ENCODE data around the gene JOSD2.
"Not testable (repeated sequence)": the region's sequence is repeated elsewhere in the genome, so short reads cannot be mapped to it uniquely, and the experiment has no call there.

JOSD2 gene

GRCh38 chr19:50547385-50548190 lies 36.6 kb upstream of the JOSD2 start:
- DNase-seq (ENCODE audit: low read depth in 2 of 2), result no peak

- DNase-seq (ENCODE audit: low read depth in 2 of 2), result no peak
Measured at GRCh38 chr19:50546527-50547221, 35.7 kb upstream of the JOSD2 start.

- DNase-seq (ENCODE audit: low read depth in 2 of 2), result no peak
Measured at GRCh38 chr19:50542943-50543342, 32.0 kb upstream of the JOSD2 start.

DNA sequence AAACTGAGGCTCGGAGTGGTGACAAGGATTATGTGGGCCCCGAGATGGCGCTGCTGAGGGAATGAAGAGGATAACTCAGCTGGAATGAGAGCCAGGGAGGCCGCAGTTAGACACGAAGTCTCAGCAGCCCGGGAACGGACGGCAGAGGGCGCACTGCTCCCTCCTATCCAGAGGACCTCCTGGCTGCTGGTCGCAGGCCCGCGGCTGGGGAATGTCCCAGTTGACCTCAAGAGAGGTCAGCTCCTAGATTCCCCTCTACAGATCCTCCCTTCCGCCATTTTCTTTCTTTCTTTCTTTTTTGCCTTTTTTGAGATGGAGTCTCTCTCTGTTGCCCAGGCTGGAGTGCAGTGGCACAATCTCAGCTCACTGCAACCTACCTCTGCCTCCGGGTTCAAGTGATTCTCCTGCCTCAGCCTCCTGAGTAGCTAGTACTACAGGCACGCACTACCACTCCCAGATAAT lies 26.8 kb upstream of the JOSD2 start:
- peak; percentile 27 to 72 for DNase-seq (ENCODE audit: low read depth in 2 of 2)

GRCh38 chr19:50537306-50537685 lies 26.3 kb upstream of the JOSD2 start:
- no peak for DNase-seq (ENCODE audit: low read depth in 2 of 2)

- DNase-seq (ENCODE audit: low read depth in 2 of 2), result no peak
Measured at GRCh38 chr19:50536662-50537305, 25.8 kb upstream of the JOSD2 start.

- DNase-seq (ENCODE audit: low read depth in 2 of 2), result no peak
Measured at GRCh38 chr19:50535672-50536187, 24.7 kb upstream of the JOSD2 start.

DNA sequence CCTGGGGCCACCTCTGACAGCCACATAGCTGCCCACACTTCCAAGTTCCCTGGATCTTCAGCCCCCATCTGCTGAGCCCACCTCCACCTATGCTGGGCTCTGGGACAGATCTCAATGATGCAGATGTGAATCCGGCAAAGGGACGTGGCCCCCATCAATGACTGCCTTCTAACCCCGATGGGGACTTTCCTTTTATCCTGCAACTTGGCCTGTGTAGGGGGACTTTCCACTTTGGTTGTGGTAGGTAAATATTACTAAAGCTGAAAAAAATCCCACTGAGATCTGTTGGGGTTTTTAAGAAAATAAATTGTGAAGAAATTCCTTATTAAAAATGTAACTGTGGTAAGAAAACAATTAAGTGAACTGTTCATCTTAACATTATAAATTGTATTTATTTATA lies 23.5 kb upstream of the JOSD2 start:
- no peak for DNase-seq (ENCODE audit: low read depth in 2 of 2)

DNA sequence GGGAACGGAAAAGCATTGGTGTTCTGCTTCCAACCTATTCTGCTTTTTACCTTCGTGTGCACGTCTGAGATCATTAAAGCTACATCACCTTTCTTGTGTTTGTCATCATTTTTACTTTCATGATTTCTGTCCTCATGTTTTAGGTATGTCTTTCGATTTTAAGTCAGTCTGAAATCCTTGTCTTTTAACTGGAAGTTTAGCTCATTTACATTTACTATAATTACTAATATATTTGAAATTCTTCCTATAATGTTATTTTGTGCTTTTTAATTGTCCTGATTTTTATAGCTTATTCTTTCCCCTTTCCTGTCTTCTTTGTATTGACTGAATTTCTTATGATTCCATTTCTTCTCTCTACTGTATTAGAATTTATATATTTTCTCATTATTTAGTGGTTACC lies 22.0 kb upstream of the JOSD2 start:
- no peak for DNase-seq (ENCODE audit: low read depth in 2 of 2)

- no peak for DNase-seq (ENCODE audit: low read depth in 2 of 2)
Measured at GRCh38 chr19:50531171-50531612, 20.2 kb upstream of the JOSD2 start.

DNA sequence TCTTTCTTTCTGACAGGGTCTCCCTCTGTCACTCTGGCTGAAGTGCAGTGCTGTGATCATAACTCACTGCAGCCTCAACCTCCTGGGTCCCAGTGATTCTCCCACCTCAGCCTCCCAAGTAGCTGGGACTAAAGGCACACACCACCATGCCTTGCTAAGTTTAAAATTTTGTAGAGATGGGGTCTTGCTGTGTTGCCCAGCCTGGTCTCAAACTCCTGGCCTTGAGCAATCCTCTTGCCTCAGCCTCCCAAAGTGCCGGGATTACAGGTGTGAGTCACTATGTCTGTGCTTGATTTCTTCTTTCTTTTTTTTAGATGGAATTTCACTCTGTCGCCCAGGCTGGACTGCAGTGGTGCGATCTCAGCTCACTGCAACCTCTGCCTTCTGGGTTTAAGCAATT lies 17.1 kb upstream of the JOSD2 start:
- not testable (repeated sequence) for DNase-seq (ENCODE audit: low read depth in 2 of 2)

- no peak for DNase-seq (ENCODE audit: low read depth in 2 of 2)
Measured at GRCh38 chr19:50522881-50523280, 11.9 kb upstream of the JOSD2 start.

DNA sequence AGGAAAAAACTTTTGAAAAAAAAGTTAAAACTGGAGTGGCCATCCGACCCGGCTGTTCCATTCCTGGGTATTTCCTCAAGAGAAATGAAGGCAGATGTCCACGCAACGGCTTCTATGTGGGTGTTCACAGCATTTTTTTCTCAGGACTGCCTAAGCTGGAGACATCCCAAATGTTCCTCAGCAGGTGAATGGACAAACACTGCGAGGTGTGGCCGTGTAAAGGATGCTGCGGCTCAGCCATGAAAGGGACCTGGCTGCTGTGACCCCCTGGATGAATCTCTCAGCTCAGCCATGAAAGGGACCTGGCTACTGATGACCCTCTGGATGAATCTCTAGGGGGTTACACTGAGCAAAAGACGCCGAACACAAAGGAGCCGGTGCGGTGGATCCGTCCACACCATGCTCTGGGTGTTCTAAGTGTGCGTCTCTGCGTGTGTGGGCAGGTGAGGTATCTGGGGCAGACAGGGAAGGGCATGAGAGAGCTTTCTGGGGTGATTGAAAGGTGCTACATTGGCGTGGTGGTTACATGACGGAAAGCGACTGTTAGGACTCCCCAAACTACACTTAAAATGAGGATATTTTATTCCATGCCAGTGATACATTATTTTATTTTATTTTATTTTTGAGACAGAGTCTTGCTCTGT lies 10.0 kb upstream of the JOSD2 start:
- DNase-seq (ENCODE audit: low read depth in 2 of 2), result no peak

- no peak for DNase-seq (ENCODE audit: low read depth in 2 of 2)
Measured at GRCh38 chr19:50519006-50519575, 8.1 kb upstream of the JOSD2 start.

GRCh38 chr19:50518091-50519005 lies 7.4 kb upstream of the JOSD2 start:
- DNase-seq (ENCODE audit: low read depth in 2 of 2), result no peak

DNA sequence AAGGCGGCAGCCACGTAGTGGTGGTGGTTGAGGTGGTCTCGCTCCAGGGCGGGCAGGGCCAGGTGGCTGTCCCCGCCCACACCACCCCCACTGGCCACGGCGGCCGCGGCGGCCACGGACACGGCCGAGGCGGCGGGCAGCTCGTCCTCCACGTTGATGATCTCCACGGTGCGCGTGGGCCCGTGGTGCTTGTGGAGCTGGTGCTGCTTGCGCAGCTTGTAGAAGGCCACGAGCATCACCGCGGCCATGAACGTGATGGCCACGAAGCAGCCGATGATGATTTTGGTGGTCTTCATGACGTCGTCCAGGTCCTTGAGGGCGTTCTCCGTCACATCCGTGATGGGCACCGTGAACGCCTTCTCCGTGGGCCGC lies 6.7 kb upstream of the JOSD2 start:
- no peak for DNase-seq (ENCODE audit: low read depth in 2 of 2)

DNA sequence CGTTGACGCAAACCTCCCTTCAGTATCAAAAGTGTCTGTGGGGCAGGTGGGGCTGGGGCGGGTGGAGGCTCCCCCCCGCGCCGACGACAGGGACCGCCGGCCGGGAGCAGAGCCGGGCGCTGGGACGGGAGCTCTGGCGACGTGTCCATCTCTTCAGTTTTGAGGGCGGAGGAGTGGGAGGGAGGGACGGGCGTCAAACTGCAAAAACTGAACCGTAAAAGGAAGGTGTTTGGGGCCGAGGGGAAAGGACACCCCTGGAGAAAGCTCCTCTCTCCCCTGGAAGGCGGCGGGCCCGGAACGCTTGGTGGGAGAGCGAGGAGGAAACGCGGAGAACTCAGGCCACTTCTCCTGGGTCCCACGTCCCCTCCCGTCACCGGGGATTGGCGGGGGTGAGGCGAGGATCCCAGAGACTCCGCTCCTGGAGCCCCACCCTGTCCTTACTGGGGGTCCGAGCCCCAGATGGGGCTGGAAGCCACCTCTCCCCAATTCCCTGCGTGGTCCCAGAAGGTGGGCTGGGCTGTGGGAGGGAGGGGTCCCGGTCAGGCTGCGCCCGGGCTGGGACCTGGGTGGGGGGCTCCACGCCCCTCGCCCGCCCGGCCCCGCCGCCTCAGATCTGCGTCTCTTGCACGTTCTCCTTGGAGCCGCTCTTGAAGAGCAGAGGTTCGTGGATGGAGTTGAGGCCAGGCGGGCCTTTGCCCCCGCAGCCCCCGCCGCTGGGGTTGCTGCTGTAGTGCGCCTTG lies 6.1 kb upstream of the JOSD2 start:
- no peak for DNase-seq (ENCODE audit: low read depth in 2 of 2)

GRCh38 chr19:50516456-50516855 lies 5.5 kb upstream of the JOSD2 start:
- DNase-seq (ENCODE audit: low read depth in 2 of 2), result no peak

DNA sequence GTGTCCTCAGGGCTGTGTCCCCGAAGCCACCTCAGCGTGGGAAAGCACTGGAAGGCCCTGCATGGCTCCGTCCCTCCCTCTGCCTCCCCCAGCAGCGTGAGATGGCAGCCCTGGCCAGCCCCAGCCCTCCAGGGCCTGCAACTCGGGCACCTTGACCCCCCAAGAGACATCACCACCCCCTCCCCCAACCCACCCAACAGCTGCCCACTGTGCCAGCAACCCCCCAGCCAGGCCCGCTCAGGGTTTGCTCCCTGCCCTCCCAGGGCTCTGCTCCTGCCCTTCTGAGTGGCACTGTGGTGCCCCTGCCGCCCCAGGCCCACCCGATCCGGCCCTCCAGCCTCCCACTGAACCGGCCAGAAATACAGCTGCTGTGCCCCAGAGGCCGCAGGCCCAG lies 4.2 kb upstream of the JOSD2 start:
- DNase-seq (ENCODE audit: low read depth in 2 of 2), result no peak
